Measurements from ENCODE around the gene NDNF.

Gene NDNF

GRCh38 chr4:121073004-121073435 is 685 bp upstream of the NDNF start:
- in situ Hi-C loops (cut with HindIII; ENCODE audit: low sequenced_read_pairs) = no loop called here

GRCh38 chr4:121071640-121072223 is 603 bp downstream of the NDNF start:
- in situ Hi-C loops (cut with HindIII; ENCODE audit: low sequenced_read_pairs) = no loop called here

GRCh38 chr4:121070696-121071639 is 1.4 kb downstream of the NDNF start:
- in situ Hi-C loops (cut with HindIII; ENCODE audit: low sequenced_read_pairs) = no loop called here

GRCh38 chr4:121070274-121070673 is 2.1 kb downstream of the NDNF start:
- in situ Hi-C loops (cut with HindIII; ENCODE audit: low sequenced_read_pairs) = no loop called here

- in situ Hi-C loops (cut with HindIII; ENCODE audit: low sequenced_read_pairs) = no loop called here
These were observed 2.9 kb downstream of the NDNF start for GRCh38 chr4:121069430-121069829.

- in situ Hi-C loops (cut with HindIII; ENCODE audit: low sequenced_read_pairs) = no loop called here
These were observed 7.9 kb downstream of the NDNF start for GRCh38 chr4:121064482-121064881.

- in situ Hi-C loops (cut with HindIII; ENCODE audit: low sequenced_read_pairs) = no loop called here
These were observed 9.8 kb downstream of the NDNF start for GRCh38 chr4:121062521-121062920.

GRCh38 chr4:121061861-121062260 is 10.5 kb downstream of the NDNF start:
- in situ Hi-C loops (cut with HindIII; ENCODE audit: low sequenced_read_pairs) = no loop called here

- in situ Hi-C loops (cut with HindIII; ENCODE audit: low sequenced_read_pairs) = no loop called here
These were observed 11.1 kb downstream of the NDNF start for GRCh38 chr4:121061215-121061614.

- in situ Hi-C loops (cut with HindIII; ENCODE audit: low sequenced_read_pairs) = no loop called here
These were observed 14.8 kb downstream of the NDNF start for GRCh38 chr4:121057466-121057922.

- in situ Hi-C loops (cut with HindIII; ENCODE audit: low sequenced_read_pairs) = no loop called here
These were observed 16.3 kb downstream of the NDNF start for GRCh38 chr4:121056066-121056465.

- in situ Hi-C loops (cut with HindIII; ENCODE audit: low sequenced_read_pairs) = no loop called here
These were observed 18.0 kb downstream of the NDNF start for GRCh38 chr4:121054373-121054772.

- in situ Hi-C loops (cut with HindIII; ENCODE audit: low sequenced_read_pairs) = no loop called here
These were observed 18.7 kb downstream of the NDNF start for GRCh38 chr4:121053601-121054143.

- in situ Hi-C loops (cut with HindIII; ENCODE audit: low sequenced_read_pairs) = no loop called here
These were observed 22.0 kb downstream of the NDNF start for GRCh38 chr4:121050300-121050699.

GRCh38 chr4:121049072-121049599 is 23.2 kb downstream of the NDNF start:
- in situ Hi-C loops (cut with HindIII; ENCODE audit: low sequenced_read_pairs) = no loop called here

- in situ Hi-C loops (cut with HindIII; ENCODE audit: low sequenced_read_pairs) = no loop called here
These were observed 24.2 kb downstream of the NDNF start for GRCh38 chr4:121048165-121048564.

GRCh38 chr4:121041307-121042090 is 30.8 kb downstream of the NDNF start:
- in situ Hi-C loops (cut with HindIII; ENCODE audit: low sequenced_read_pairs) = no loop called here

- in situ Hi-C loops (cut with HindIII; ENCODE audit: low sequenced_read_pairs) = no loop called here
These were observed 38.3 kb downstream of the NDNF start for GRCh38 chr4:121034017-121034416.

GRCh38 chr4:121030711-121031110 is 41.6 kb downstream of the NDNF start:
- in situ Hi-C loops (cut with HindIII; ENCODE audit: low sequenced_read_pairs) = no loop called here

- in situ Hi-C loops (cut with HindIII; ENCODE audit: low sequenced_read_pairs) = no loop called here
These were observed 42.2 kb downstream of the NDNF start for GRCh38 chr4:121030131-121030530.

GRCh38 chr4:121026034-121026433 is 46.3 kb downstream of the NDNF start:
- in situ Hi-C loops (cut with HindIII; ENCODE audit: low sequenced_read_pairs) = no loop called here

Data from DLD1 (cell line).